ENCODE data around the gene ABCA13. TPM values are rescaled to one million over a fixed set of nuclear protein-coding genes. Genes with fewer than 3 reads are reported as not detected.

The ABCA13 gene
- total and polyA plus RNA-seq, 8 donors: under 0.01 to 1.5 (median 0.32) TPM

DNA sequence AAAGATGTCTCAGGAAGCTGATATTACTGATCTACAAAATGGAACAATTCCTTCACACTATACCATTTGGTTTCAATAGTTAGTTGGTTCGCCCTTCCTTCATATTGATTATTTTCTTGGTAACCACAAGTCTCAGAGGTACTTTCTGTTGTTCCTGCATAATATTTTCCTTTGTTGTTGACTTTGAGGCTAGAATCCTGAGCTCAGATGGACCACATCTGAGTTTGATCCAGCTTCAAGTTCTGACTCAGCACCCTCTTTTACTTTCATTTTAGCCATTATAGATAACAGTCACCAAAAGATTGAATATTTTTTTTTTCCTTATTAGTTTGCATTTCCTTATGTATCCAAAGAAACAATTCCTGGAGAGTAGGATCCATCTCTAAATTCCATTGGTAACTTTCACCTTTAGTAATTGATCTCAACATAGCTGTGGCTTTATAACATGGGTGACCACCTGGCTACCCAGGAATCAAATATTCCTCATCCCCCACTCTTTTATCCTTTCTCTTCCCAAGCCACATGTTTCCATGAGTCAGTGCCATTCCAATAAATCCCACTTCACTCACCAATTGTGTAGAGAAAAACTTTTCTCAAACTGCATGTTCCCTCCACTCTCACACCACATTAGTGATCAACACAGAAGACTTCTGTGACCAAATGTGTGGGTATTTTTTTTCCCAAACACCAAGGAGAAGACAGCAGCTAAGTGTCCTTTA is 9.7 kb upstream of the ABCA13 start:
- no peaks in the 10 kb centered on the region for H3K36me3 ChIP-seq
- WGBS, 2 donors: 85 to 94% methylated on average over 1 of the region's 1 CpG
- no peaks in the 10 kb centered on the region for H3K4me1 ChIP-seq
- H3K4me3 ChIP-seq: no peak overlapping the region
- ATAC-seq (no peak), DNase-seq (no peak), FAIRE-seq (no peak)
- H3K9me3 ChIP-seq: no peaks in the 10 kb centered on the region
- H3K27ac ChIP-seq: no peak overlapping the region
- intact Hi-C loops (cut with DNase I): no loop called here
- TF ChIP-seq, protein P1, sequence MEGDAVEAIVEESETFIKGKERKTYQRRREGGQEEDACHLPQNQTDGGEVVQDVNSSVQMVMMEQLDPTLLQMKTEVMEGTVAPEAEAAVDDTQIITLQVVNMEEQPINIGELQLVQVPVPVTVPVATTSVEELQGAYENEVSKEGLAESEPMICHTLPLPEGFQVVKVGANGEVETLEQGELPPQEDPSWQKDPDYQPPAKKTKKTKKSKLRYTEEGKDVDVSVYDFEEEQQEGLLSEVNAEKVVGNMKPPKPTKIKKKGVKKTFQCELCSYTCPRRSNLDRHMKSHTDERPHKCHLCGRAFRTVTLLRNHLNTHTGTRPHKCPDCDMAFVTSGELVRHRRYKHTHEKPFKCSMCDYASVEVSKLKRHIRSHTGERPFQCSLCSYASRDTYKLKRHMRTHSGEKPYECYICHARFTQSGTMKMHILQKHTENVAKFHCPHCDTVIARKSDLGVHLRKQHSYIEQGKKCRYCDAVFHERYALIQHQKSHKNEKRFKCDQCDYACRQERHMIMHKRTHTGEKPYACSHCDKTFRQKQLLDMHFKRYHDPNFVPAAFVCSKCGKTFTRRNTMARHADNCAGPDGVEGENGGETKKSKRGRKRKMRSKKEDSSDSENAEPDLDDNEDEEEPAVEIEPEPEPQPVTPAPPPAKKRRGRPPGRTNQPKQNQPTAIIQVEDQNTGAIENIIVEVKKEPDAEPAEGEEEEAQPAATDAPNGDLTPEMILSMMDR (IDR thresholded peaks at IDR 0.05): no peak
- no peaks in the 10 kb centered on the region for H3K27me3 ChIP-seq

DNA sequence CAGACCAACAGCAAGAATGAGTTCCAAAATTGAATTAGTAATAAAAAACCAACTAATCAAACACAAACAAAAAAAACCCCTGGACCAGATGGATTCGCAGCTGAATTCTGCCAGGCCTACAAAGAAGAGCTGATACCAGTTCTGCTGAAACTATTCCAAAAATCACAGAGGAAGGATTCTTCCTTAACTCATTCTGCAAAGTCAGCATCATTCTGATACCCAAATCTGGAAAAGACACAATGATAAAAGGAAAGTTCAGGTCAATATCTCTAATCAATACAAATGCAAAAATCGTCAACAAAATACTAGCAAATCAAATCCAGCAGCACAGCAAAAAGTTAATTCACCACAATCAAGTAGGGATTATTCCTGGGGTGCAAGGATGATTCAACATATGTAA is 6.1 kb upstream of the ABCA13 start:
- TF ChIP-seq, protein P1 (IDR thresholded peaks at IDR 0.05): no peak
- Histone ChIP-seq H3K36me3 (no peaks in the 10 kb centered on the region), H3K4me3 (no peak overlapping the region), H3K4me1 (no peaks in the 10 kb centered on the region), H3K9me3 (no peaks in the 10 kb centered on the region), H3K27ac (no peak overlapping the region), H3K27me3 (no peaks in the 10 kb centered on the region)
- FAIRE-seq (no peak), DNase-seq (no peak), ATAC-seq (no peak)
- intact Hi-C loops (cut with DNase I): no loop called here
- WGBS, 2 donors: 39 to 65% methylated on average over 2 of the region's 2 CpGs

DNA sequence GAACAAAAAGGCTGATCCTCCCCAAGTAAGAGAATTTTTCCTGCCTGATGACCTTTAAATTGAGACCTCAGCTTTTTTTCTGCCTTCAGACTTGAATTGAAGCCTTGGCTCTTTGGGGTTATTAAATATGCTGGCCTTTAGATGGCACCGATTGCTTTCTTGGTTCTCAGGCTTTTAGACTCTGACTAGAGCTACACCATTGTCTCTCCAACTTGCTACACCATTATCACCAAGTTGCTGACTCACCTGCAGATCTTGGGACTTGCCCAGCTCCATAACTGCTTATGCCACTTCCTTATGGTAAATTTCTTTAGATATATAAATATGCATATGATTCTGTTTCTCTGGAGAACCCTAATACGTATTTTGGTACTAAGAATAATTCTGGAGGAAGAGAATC is 3.1 kb upstream of the ABCA13 start:
- intact Hi-C loops (cut with DNase I): no loop called here
- TF ChIP-seq, protein P1 (IDR thresholded peaks at IDR 0.05): no peak
- no peak for FAIRE-seq
- Histone ChIP-seq H3K27me3 (no peaks in the 10 kb centered on the region), H3K4me1 (no peaks in the 10 kb centered on the region), H3K36me3 (no peaks in the 10 kb centered on the region), H3K9me3 (no peaks in the 10 kb centered on the region), H3K27ac (no peak overlapping the region), H3K4me3 (no peak overlapping the region)
- no peak for ATAC-seq
- 48 to 61% methylated on average over 2 of the region's 2 CpGs for WGBS, 2 donors
- DNase-seq: no peak

DNA sequence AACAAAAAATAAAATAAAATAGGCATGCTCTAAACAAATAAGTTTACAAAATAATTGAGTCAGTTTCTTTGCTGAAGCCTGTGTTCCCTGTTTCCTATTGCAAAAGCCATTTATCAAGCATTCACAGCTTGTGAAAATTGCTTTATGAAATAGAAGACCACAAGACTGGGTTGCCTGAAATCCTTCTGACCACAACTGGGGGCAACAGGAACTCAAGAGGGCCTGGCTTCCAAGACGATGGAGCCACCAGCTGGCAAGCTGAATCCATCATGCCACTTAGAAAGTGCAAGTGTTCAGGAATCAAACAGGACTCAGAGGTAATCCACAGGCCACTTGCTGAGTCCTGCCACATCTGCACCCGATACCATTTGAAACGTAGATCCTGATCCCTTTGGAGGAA is 752 bp upstream of the ABCA13 start:
- ATAC-seq: no peak
- no peak for DNase-seq
- Histone ChIP-seq H3K27me3 (no peaks in the 10 kb centered on the region), H3K36me3 (no peaks in the 10 kb centered on the region), H3K27ac (no peak overlapping the region), H3K4me1 (no peaks in the 10 kb centered on the region), H3K4me3 (no peak overlapping the region), H3K9me3 (no peaks in the 10 kb centered on the region)
- WGBS, 2 donors: 47 to 63% methylated on average over 3 of the region's 3 CpGs
- intact Hi-C loops (cut with DNase I): no loop called here
- TF ChIP-seq, protein P1 (IDR thresholded peaks at IDR 0.05): no peak
- no peak for FAIRE-seq

DNA sequence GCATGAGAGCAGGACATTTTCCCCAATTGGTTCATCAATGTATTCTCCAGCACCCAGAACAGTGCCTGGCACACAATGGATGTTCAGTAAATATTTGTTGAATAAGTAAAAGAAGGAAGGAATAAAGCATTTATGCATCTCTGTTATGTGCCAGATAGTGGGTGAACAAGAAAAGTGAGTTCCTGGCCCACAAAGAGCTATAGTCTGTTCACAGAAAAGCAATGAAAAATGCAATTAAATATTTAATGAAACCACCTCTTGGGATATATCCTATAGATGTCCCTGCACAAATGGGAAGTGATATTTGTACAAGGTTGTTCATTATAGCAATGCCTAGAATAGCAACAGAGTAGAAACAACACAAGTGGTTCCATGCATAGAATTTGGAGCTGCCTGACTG is 2.1 kb downstream of the ABCA13 start:
- FAIRE-seq: no peak
- H3K27ac ChIP-seq: no peak overlapping the region
- H3K36me3 ChIP-seq: no peaks in the 10 kb centered on the region
- H3K4me3 ChIP-seq: no peak overlapping the region
- no peaks in the 10 kb centered on the region for H3K27me3 ChIP-seq
- no peaks in the 10 kb centered on the region for H3K4me1 ChIP-seq
- no peaks in the 10 kb centered on the region for H3K9me3 ChIP-seq
- TF ChIP-seq, protein P1 (IDR thresholded peaks at IDR 0.05): no peak
- DNase-seq: no peak
- ATAC-seq: no peak
- intact Hi-C loops (cut with DNase I): no loop called here

Data from pancreas (tissue), 10 donors.